GM21786 (cell line): ENCODE data around the gene C2orf72.
"Not testable (repeated sequence)": the region's sequence is repeated elsewhere in the genome, so short reads cannot be mapped to it uniquely, and the experiment has no call there.

Experiments
- ATAC-seq: cut with Tn5 transposase; IDR thresholded peaks from one replicate; pipeline ENCODE4 v1.9.1; 2021; ENCODE audit not compliant: unreplicated experiment

The C2orf72 gene

DNA sequence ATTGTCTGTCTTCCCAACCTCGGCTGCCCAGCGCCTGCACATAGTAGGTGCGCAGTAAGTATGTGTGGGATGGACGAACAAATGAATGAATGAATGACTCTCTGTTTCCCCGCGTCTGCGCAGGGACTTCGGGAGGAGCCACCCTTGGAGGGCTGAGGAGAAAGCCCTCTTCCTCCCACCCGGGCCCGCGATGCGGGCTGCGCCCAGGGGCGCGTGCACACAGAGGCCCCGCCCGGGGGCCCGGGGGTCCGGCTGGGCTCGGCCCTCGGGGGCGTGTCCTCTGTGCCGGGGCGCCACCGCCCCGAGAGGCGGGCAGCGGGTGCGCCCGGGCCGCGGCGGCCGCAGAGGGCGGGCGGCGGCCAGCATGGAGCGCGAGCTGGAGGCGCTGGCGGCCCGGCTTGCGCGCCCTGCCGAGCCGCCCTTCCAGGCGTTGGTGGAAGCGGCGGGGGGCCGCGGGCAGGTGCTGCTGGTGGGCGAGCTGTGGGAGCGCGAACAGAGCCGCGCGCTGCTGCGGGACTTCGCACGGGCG, at the start of gene C2orf72:
Gene C2orf72, plus strand, starts transcription at position 322 of the 529 bp plus-strand sequence. Its CDS starts 43 bp downstream, at position 365.
- no peak for ATAC-seq

DNA sequence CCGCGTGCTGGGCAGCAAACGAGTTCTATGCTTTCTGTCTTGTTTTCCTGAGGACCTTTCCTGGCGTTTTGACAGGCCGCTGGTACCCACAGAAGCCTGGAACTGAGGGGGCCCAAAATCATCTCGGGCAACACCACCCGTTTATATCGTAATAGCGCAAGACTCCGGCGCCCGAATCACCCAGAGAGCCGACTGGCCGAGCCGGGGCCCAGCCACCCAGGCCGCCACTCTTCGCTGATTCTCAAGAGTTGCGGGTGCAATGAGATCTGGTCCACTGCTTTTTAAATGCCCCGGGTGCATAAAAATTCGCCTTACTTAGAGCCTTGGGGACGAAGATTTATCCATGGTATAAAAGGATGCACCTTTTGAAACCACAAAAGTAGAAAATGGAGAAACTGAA, 47.6 kb upstream of the C2orf72 start:
- ATAC-seq, result no peak

DNA sequence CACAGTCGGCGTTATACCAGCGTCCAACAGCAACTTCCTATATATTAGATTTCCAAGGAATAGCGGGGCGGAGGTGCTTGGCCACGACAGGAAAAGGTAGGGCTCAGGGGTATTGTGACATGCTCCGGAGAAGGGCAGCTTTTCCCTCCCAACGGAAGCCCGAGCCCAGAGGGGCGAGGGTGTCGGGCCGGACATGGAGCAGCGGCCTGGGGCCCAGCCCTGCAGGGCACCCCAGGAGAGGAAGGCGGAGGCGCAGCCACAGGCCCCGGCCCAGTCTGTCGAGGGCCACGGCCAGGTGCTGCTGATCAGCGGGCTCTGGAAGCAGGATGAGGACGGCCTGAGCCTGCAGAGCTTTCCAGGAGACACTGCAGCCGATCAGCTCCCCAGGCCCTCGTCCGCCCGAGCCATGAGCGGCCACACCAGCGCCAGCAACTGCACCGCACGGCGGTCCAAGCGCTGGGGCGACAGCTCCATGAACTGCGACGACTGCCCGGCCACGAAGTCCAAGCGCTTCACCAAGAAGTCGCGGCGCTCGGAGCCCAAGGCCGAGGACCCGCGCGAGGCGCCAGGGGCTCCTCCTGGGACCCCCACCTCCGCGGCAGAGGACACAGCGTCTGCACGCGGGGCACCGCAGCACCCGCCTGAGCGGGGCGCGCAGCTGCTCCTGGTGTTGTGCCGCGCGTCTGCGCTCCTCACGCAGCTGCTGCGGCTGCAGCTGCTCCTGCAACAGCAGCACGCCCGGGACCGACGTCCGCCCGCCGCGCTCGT, 47.0 kb upstream of the C2orf72 start:
- ATAC-seq, result no peak

DNA sequence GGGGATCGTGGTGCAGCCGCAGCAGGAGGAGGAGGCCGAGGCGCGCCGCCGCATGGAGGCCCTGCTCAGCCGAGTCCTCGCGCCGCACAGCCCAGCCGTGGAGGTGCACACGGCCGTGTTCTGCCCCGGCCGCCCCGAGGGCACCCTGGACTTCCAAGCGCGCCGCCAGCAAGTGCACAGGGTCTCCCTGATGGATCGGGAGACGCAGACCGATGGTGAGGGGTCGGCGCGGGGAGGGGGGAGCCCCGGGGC, 46.5 kb upstream of the C2orf72 start:
- ATAC-seq, result no peak

DNA sequence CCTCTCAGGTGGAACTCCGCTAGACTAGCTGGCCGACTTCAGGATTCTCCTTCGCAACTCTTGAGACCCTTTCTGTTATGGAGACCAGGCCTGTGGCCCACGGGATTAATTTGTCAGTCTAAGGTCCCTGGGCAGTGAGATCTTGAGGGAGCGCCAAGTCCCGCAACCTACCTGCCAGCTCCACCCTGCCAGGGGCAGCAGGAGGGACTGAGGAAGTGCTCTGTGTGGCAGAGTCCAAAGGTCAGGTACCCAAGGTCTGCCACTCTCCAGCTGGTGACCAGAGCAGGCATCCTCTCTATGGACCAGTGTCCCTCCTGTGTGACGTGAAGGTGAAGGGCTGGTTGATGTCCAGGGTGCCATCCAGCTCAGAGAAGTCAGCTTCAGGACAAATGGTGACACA, 45.7 kb upstream of the C2orf72 start:
- no peak for ATAC-seq

DNA sequence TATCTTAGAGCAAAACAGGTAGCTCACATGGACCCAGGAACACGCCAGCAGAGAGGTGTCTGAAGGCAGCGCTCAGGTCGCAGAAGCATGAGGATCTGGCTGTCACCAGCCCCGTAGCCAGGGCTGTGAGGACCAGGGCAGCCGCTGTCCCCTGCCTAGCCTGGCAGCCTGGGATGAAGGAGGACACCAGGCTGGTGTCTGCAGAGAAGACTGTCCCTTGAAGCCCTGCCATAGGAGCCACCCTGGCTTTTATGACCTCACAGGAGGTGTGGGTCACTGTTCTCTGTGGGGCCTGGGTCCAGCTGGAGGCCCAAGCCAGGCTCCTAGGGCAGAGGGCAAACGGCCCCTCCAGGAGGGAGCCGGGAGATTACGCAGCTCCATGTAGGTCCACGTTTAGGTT, 41.5 kb upstream of the C2orf72 start, which contains the start of gene SPATA3:
Gene SPATA3, plus strand, starts transcription at position 301 of the 400 bp plus-strand sequence. CDS start 113 bp downstream, outside the sequence.
- ATAC-seq, result no peak

DNA sequence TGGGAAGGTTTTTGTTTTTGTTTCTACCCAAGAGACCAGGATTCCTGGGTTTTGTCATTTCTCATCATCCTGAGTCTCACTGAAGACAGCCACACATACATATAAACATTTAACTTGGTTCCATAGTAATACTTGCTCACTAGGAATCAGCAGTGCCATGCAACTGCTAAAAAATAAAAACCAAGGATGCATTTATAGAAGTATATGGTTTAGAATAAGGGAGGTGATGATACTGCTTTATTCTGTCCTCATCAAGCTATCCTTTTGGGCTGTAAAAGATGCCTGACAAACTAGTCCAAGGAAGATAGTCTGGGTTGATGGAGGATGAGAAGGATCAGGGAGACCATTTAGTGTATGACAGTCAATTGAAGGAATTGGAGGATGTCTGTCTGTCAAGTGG, 40.7 kb upstream of the C2orf72 start:
- ATAC-seq, result no peak

DNA sequence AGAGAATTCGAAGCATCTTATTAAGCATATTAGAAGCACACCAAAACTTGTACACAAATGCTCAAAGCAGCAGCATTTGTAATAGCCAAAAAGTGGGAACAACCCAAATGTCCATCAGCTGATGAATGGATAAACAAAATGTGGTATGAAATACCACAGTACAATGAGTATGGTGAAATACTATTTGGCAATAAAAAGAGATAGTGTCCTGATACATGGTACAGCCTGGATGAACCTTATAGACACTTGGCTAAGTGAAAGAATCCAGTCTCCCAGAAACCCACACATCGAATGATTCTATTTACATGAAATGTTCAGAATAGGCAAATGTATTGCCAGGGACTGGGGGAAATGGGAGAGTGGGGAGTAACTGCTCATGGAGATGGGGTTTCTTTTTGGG, 38.4 kb upstream of the C2orf72 start:
- no peak for ATAC-seq

DNA sequence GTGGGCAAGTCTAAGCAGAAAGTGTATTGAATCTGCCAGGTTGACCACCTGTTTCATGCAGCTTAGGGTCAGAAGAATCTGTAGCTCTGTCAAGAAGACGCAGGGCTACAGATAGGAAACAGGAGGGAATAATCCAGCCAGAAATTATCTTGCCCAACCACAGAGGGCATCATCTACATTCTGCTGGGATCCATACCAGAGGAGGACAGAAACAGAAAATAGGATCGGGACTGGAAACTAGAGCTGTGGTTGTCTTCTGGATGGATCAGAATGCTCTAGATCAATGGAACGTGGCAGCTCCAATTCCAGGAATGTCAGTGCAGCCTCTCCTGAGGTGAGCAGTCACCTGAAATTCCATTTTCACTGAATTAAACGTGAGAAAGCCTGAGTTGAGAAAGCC, 37.8 kb upstream of the C2orf72 start:
- ATAC-seq, result no peak

DNA sequence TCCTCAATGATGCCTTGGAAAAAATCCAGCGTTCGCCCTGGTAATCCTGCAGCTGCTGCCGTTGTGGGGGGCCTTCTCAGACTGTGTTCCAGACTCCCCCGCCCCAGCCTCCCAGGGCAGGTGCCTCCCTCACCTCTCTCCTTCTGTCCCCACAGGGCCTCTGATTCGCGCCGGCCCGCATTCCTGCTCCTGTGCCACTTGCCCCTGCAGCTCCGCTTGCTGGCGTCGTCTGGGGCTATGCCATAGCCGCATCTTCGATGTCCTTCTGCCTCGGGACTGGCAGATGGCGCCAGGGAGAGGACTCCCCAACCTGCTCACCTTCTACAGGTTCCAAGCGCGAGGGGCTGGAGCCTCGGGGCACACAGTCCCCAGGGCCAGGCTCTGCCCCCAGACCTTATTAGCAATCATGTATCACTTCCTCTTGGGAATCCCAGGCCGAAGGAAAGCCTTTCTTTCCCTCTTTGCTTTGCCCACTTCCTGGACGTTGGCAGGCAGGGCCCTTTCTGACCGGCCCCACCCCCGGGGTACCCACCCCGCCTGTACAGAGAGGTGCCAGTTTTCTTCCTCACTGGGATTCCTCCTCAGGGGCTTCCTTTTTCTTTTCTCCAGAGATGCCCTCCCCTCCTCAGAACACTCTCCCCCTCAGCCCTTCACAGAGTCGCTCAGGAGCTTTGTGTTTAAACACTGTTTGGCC, 37.0 kb upstream of the C2orf72 start:
- ATAC-seq, result no peak

DNA sequence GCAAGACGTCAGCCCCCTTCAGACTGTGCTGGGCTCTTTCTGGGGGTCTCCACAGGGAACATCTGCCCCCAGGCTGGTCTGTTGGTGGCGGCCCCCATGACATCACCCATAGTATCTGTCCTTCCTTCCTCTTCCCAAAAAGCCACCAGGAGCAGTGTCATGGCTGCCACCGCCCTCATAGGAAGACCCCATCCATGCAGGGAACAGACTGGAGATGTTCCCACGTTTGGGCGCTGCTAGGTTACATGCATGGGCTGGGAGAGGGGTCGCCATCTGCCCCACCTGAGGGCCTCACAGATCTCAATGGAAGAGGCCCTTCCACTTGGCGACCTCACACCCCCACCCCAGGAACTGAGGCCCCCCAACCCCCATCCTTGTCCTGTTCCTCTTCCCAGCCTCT, 36.3 kb upstream of the C2orf72 start:
- no peak for ATAC-seq

DNA sequence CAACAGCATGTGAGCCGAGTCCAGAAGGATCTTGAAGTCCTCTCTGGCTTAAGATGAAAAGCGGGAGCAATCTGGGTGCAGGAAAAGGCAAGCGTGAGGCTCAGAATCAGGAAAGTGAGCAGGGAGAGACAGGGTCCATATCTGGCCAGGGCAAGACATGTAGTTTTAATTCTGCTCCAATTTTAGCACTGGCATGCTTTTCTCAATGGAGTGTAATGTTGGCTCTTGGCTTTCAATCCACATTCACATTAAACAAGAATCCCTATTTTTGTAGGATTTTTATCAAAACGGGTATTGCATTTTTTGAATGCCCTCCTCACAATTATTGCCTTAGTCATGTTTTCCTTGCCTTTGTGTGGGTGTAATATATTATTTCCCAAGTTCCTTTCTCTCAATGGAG, 35.4 kb upstream of the C2orf72 start:
- ATAC-seq, result no peak

DNA sequence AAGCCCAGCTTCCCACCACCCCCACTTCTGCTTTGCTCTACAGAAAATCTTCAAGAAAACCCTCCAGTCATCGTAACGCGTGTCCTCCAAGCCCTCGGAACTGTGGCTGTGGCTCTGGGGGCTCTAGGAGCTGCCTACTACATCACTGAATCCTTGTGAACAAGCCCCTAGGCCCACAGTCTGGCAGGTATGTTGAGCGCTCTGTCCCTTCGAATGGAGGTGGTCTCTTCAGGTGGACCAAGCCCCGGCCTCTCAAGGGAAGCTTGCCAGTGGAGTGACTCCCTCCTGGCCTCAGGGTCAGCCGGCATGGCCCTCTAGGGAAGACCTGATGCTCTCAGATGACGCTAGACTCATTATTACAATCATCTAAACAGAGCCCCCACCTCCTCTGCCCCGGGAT, 34.7 kb upstream of the C2orf72 start:
- ATAC-seq, result no peak

DNA sequence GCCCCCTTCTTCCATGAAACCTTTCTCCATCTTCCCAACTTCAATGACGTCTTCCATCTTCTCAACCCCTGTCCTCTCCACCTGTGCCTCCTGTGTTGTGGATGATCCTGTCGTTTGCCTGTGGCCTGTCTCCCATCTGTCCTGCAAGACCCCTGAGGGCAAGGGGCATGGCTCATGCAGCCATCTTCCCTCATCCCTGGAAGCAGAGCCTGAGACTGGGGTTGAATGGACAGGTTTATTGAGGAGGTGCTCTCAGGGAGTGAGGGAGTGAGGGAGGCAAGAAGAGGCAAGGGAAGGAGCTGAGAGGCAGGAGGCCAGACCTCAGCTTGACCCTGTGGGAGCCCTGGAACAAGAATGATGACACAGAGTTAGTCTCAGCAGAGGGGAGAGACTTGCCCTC, 34.1 kb upstream of the C2orf72 start:
- no peak for ATAC-seq

DNA sequence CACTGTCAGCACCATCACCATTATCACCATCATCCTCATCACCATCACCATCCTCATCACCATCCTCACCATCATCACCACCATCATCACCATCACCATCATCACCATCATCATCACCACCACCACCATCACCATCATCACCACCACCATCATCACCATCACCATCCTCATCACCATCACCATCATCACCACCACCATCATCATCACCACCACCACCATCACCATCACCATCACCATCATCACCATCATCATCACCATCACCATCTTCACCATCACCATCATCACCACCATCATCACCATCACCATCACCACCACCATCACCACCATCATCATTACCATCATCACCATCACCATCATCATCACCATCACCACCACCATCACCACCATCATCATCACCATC, 32.4 kb upstream of the C2orf72 start:
- not testable (repeated sequence) for ATAC-seq

DNA sequence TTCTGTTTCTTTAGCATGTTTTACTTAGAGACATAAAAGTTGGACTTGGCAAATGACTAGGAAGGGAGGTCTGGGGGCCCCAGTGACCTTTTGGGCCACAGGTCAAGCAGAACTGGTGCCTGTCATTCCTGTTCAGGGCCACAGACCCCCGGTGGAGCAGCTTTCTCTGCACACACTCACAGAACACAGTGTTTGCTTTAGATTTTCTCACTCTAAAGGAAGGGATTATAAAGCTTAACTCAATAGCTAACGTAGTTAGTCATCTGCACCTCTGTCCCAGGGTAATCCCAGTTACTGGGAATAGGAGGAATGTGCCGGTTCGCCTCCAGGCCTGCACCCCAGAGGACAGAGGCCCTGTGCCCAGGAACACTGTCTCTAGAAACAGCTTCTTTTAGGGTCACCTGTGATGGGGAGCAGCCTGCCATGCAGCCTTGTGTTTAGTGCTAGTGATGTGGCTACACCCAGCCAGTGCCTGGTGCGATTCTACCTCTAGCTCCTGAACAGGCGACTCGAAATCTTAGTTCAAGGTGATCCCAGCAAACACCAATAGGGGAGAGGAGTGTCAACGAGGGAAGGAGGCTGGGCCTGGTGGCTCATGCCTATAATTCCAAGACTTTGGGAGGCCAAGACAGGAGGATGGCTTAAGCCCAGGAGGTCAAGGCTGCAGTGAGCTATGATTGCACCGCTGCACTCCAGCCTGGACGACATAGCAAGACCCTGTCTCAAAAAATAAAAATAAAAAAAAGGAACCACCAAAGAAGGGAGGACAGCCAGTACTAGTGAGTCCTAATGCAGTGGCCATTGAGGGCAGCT, 29.8 kb upstream of the C2orf72 start:
- ATAC-seq, result no peak

DNA sequence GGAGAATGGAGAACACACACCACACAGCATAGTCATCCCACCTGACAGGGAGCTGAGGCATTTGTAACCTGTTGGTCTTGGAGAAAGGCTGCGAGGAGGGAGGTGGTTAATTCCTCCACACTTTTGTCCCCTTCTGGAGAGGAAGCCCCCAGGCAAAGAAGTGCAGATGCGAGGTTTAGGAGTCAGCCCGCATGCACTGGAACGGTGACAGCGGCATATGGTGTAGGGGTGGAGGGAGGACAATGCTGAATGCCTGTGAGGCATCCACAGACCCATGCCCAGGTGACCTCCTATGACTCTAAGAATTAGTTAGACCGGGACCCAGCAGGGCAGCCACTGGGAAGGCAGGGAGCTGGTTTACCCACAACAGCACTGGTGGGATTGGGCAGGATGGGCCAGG, 29.2 kb upstream of the C2orf72 start:
- no peak for ATAC-seq

DNA sequence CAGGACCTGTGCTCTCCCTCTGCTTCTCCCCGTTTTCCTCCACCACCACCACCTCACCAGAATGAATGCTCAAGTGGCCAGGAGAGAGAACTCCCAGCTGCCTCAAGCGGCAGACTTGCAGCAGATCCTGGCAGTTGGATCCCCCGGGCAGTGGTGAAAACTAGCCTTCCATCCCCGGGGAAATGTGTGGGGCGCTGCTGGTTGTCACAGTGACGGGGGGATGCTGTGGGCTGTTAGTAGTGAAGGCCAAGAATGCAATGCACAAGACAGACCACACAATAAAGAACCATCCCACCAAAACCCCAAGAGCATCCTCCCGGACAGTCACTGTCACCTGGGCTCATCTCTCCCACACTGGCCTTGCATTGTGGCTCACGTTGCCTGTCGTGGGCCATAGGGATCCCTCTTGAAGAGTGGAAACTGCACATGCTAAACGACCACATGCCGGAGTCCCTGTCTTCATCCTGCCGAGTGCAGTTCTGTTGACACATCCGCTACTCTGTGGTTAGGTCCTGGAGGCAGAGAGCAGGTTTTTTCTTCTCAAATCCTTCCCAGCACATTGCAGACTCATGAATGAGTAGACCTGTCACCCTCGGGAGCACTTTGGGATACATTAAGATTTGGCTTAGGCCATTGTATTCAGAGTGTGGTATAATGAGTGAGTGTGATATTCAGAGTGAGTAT, 27.9 kb upstream of the C2orf72 start:
- no peak for ATAC-seq

DNA sequence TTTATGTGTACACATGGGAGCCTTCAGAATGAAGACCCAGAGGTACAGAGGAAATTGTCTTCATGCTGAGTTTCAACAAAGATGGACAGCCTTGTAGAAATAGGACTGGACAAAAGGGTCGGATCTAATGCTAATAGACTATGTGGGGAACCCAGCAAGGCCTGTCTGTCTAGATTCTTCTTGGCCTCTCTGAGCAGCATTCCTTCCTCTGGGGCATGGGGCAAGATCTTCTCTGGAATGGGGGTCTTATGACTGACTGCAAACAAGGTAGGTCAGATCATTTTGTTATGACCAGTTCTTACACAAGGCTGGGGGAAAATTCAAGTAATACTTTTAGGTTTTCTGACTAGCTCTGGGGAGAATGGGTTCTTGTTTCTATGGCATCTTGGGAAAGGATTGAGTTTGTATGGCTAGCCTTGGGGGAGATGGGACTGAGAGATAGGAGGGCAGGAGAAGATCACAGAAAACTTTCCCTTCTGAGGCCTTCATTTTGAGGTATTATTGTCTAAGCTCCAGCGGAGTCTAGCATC, 27.1 kb upstream of the C2orf72 start:
- no peak for ATAC-seq

DNA sequence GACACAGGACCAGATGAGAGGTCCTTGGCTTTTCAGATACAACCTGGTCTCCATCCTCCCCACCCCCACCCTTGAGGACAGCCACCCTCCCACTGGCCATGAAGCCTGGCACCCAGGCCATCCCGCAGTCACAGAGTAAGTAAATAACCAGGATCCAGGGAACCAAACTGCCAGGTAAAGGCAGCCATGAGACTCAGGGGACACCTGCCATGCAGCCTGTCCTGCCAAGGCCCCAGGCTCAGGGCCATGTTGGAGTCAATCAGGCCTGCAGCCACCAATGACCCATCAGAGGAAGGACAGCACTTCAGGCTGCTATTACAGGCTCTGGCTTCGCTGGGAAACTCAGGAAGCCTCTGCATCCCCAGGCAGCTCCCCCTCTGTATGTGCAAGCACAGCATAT, 25.8 kb upstream of the C2orf72 start:
- no peak for ATAC-seq

DNA sequence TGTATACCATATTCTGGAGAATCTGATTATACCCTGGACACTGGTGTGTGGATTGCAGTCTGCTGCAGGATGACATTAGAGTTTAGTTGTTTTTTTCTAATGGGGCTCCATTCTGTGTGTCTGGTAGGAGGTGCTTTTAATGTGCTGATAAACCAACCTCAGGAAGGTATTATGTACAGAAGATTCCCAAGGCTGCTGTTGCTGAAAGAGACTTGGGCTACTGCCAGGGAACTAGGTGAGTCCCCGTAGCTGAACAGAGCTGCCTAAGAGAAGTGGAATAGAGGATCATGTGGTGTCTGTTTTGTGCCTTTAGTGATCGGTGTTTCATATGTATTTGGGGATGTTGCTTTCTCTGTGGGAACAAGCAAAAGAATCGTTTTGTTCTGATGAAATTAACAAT, 24.9 kb upstream of the C2orf72 start:
- ATAC-seq, result no peak
